Measurements from ENCODE around the gene DYTN.

Gene DYTN

DNA sequence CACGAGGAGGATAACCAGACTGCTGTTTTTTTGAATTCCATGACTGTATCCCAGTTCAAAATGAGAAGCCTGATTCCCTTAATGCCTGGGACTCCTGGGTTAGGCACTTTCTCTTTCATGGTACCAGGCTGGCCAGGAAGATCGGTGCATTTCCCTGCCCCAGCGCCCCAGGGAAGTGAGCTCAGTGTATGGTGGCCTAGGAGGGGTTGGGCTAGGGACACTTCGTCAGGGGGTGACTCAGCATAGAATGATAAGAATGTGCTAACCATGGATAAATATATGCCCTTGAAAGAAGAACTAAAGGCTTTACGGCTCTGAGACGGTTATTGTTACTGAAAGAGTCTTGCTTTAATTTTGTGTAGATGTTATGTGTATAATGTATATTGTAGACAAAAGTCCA is 103.4 kb downstream of the DYTN start:
- DNase-seq (ENCODE audit: low read depth), result peak; percentile 14

- no peak for DNase-seq (ENCODE audit: low read depth)
Observed at GRCh38 chr2:206611736-206612135, 106.5 kb downstream of the DYTN start.

DNA sequence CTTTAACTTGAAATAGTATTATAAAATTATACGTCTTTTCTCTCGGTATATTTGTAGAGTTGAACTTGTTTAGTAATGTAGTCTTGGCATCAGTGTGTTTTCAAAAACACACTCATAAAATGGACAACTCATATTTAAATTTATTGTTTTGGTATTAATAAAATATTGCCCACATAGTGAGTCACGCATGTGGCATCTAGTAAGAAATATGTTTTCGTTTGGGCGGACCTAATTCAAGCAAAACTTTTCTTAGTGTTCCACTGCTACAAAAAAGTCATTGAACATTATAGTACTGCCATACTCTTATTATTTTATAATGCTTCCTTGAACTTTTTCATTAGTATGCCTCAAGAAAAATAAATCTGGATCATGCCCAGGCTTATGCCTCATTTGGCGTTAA is 107.0 kb downstream of the DYTN start:
- DNase-seq (ENCODE audit: low read depth), result no peak

DNA sequence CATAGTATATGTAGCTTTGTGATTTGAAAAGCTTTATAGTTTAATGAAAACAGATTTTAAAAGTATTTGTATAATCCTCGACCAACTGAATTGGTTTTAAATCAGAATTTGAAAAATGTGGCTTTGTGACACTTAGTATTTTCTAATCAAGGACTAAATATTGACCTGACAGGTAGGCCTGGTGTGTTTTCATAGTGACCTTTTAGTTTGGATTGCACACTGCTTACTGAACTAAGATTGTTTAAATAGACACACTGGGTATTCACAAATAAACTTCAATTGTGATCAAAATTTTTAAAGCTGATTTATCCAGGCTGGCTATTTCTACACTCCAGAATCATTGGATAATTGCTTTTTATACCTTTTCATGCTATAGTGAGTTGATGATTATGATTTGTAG is 107.7 kb downstream of the DYTN start:
- DNase-seq (ENCODE audit: low read depth), result no peak

DNA sequence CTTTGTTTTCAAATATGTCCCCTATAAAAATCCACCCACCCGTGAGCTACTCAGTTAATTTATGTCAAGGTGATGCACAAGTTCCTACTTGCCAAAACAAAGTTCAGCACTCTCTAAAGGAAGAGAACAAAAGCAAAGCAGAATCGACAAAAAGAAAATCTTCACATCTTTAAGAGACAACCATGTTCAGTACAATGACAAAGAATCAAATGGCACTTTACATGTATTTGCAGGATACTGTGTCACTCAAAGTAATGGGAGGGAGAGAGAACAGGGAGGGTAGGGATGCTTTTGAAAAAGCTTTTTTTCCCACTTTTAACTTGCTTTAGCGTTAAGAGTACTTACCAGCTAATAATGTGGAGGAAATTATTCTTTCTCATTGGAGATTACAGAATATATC is 115.0 kb downstream of the DYTN start:
- DNase-seq (ENCODE audit: low read depth), result no peak
